Measurements from ENCODE around the gene EIF4E2.

The EIF4E2 gene

DNA sequence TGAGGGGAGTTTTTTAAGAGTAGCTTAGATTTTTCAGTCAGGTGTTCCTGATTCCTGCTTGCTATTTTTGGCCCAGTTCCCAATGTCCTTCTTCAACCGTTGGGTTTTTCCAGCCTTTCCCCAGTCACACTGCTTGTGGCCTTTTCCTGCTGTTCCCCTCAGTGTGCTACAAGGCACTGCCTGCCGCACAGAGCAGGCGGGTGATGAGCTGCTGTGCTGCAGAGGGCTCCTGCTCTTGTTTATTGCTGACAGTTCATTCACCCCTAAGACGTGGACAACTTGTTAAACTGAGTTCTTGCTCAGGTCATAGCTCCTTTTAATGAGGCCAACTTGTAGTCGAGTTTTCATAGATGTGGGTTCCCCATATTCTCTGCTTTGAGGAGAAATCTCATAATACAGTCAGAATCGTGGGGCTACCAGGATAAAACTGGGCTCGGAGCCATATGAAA lies 20.6 kb downstream of the EIF4E2 start:
- H3K9me2 ChIP-seq (ENCODE audit: low read depth, low read length), result no peaks in the 10 kb centered on the region
- no peak overlapping the region for H3K27ac ChIP-seq (ENCODE audit: low read depth, low read length, poor library complexity, severe bottlenecking)
- H3K36me3 ChIP-seq (ENCODE audit: insufficient read depth, low read length), result peaks cover 76% of the 10 kb centered on the region
- TF ChIP-seq, protein P1, sequence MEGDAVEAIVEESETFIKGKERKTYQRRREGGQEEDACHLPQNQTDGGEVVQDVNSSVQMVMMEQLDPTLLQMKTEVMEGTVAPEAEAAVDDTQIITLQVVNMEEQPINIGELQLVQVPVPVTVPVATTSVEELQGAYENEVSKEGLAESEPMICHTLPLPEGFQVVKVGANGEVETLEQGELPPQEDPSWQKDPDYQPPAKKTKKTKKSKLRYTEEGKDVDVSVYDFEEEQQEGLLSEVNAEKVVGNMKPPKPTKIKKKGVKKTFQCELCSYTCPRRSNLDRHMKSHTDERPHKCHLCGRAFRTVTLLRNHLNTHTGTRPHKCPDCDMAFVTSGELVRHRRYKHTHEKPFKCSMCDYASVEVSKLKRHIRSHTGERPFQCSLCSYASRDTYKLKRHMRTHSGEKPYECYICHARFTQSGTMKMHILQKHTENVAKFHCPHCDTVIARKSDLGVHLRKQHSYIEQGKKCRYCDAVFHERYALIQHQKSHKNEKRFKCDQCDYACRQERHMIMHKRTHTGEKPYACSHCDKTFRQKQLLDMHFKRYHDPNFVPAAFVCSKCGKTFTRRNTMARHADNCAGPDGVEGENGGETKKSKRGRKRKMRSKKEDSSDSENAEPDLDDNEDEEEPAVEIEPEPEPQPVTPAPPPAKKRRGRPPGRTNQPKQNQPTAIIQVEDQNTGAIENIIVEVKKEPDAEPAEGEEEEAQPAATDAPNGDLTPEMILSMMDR (IDR thresholded peaks at IDR 0.05; ENCODE audit: low read length), result no peak
- no peak for TF ChIP-seq EZH2 (IDR thresholded peaks at IDR 0.05; ENCODE audit: borderline replicate concordance, low read length)
- no peaks in the 10 kb centered on the region for H3K79me2 ChIP-seq (ENCODE audit: insufficient read depth, low read length)
- no peaks in the 10 kb centered on the region for H3K27me3 ChIP-seq (ENCODE audit: insufficient read depth, low read length)
- no peak overlapping the region for H3K4me2 ChIP-seq (ENCODE audit: low read length)
- H3K9ac ChIP-seq (ENCODE audit: low read length), result no peak overlapping the region
- H2AFZ ChIP-seq (ENCODE audit: low read length), result no peak overlapping the region
- no peaks in the 10 kb centered on the region for H3K9me3 ChIP-seq (ENCODE audit: low read length)
- H3K4me3 ChIP-seq (ENCODE audit: low read depth, low read length, poor library complexity, severe bottlenecking), result no peak overlapping the region
- H4K20me1 ChIP-seq (ENCODE audit: insufficient read depth, low read length), result no peaks in the 10 kb centered on the region
- no peaks in the 10 kb centered on the region for H3K4me1 ChIP-seq (ENCODE audit: insufficient read depth, low read length, severe bottlenecking)
- no peaks in the 10 kb centered on the region for H3F3A ChIP-seq (ENCODE audit: insufficient read depth, low read length)

DNA sequence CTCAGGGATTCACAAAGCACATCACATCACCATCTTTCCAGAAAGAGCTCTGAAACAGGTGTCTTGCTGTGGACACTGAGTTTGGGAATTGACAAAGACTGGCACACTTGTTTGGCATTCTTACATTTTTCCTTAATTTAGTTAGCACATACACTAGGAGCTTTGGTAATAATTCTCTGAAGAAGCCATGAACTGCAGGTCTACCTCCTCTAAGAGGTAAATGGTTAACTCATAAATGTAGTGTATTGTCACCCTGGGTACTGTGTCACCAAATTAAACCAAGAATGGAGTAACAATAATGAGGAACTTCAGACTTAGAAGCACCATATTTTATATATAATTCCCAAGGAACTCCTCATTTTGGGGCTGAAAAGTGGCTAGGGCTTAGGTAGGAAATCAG lies 22.6 kb downstream of the EIF4E2 start:
- no peak overlapping the region for H3K27ac ChIP-seq (ENCODE audit: low read depth, low read length, poor library complexity, severe bottlenecking)
- H3K36me3 ChIP-seq (ENCODE audit: insufficient read depth, low read length), result peaks cover 56% of the 10 kb centered on the region

DNA sequence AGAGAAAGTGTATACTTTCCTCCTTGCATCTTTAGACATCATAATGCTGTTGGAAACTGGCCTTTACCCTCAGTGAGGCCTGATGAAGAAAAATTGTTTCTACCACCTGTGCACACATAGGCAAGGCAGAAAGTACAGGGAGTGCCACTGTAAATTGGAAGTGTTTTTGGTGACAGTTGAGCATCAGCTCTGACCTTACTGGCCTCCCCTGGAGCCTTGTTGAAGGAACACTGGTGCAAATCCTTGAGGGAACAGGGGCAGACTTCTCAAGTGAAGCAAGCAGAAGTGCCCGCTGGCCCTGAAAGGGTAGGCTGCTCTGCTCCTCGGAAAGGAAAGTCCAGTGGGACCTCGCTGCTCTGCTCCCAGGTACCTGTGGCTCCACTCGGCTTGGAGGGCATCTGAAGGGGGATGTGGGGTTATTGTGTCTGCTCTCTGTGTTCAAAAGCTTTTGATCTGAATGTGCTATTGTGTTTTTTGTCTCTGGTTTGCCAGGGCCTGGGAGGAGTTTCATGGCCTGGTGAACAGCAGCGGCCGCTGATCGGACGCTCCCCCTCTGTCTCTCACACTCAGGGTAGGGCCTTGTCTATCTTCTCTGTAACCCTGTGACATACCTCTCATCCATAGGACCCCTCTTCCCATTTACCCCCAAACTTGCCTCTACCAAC lies 23.4 kb downstream of the EIF4E2 start:
- no peaks in the 10 kb centered on the region for H3K27me3 ChIP-seq (ENCODE audit: insufficient read depth, low read length)
- H3K4me1 ChIP-seq (ENCODE audit: insufficient read depth, low read length, severe bottlenecking), result no peaks in the 10 kb centered on the region
- H3K4me2 ChIP-seq (ENCODE audit: low read length), result no peak overlapping the region
- no peaks in the 10 kb centered on the region for H4K20me1 ChIP-seq (ENCODE audit: insufficient read depth, low read length)
- H3K4me3 ChIP-seq (ENCODE audit: low read depth, low read length, poor library complexity, severe bottlenecking), result no peak overlapping the region
- H3K9me3 ChIP-seq (ENCODE audit: low read length), result no peaks in the 10 kb centered on the region
- H3K79me2 ChIP-seq (ENCODE audit: insufficient read depth, low read length), result no peaks in the 10 kb centered on the region
- H3K9me2 ChIP-seq (ENCODE audit: low read depth, low read length), result no peaks in the 10 kb centered on the region
- no peaks in the 10 kb centered on the region for H3F3A ChIP-seq (ENCODE audit: insufficient read depth, low read length)
- TF ChIP-seq, protein P1 (IDR thresholded peaks at IDR 0.05; ENCODE audit: low read length), result no peak
- TF ChIP-seq EZH2 (IDR thresholded peaks at IDR 0.05; ENCODE audit: borderline replicate concordance, low read length), result no peak
- no peak overlapping the region for H3K9ac ChIP-seq (ENCODE audit: low read length)
- H3K27ac ChIP-seq (ENCODE audit: low read depth, low read length, poor library complexity, severe bottlenecking), result no peak overlapping the region
- H3K36me3 ChIP-seq (ENCODE audit: insufficient read depth, low read length), result peaks cover 48% of the 10 kb centered on the region
- no peak overlapping the region for H2AFZ ChIP-seq (ENCODE audit: low read length)

More for the DNA sequence above, 22.6 kb downstream of the EIF4E2 start:
- Histone ChIP-seq H4K20me1 (ENCODE audit: insufficient read depth, low read length) (no peaks in the 10 kb centered on the region), H3K4me1 (ENCODE audit: insufficient read depth, low read length, severe bottlenecking) (no peaks in the 10 kb centered on the region), H3K9me2 (ENCODE audit: low read depth, low read length) (no peaks in the 10 kb centered on the region), H2AFZ (ENCODE audit: low read length) (no peak overlapping the region), H3F3A (ENCODE audit: insufficient read depth, low read length) (no peaks in the 10 kb centered on the region), H3K4me3 (ENCODE audit: low read depth, low read length, poor library complexity, severe bottlenecking) (no peak overlapping the region), H3K9me3 (ENCODE audit: low read length) (no peaks in the 10 kb centered on the region), H3K9ac (ENCODE audit: low read length) (no peak overlapping the region), H3K4me2 (ENCODE audit: low read length) (no peak overlapping the region), H3K27me3 (ENCODE audit: insufficient read depth, low read length) (no peaks in the 10 kb centered on the region), H3K79me2 (ENCODE audit: insufficient read depth, low read length) (no peaks in the 10 kb centered on the region)
- TF ChIP-seq EZH2 (IDR thresholded peaks at IDR 0.05; ENCODE audit: borderline replicate concordance, low read length), result no peak
- TF ChIP-seq, protein P1 (IDR thresholded peaks at IDR 0.05; ENCODE audit: low read length), result no peak

Measured in OCI-LY1 (cell line).